Posterior cingulate gyrus (tissue), 11 donors: ENCODE results near the gene TMEM156.

ENCODE experiments used
- DNase-seq, 10 donors: peaks; one replicate each; pipeline versions ENCODE4 v3.0.0 to v3.0.0-alpha.2; 2020 to 2021; ENCODE audit warnings: mixed read lengths in 3 of 10
- intact Hi-C: fragments of 100-400 bp; cut with DNase I; formaldehyde crosslinking; loops from one replicate; pipeline ENCODE4 v1.15.1; 2023

Gene TMEM156

DNA sequence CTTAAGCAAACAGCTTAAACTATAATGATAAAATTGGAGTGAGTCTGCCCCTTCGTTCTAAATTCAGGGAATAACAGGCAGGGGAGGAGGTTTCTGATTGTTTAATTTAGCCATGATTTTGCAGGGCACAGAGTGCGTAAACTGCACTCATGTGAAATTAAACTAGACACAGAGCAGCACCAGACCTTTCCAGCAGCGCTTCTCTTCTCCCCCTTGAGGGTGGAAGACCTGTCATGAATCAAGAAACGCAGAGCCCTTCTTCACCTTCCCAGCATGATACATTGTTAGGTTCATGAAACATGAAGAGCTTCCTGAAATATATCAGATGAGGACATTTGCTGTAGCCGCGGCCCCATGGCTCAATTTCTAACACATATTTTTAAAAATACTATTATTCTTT is 101.5 kb downstream of the TMEM156 start:
- intact Hi-C loops = no loop called here
- no peak for DNase-seq

DNA sequence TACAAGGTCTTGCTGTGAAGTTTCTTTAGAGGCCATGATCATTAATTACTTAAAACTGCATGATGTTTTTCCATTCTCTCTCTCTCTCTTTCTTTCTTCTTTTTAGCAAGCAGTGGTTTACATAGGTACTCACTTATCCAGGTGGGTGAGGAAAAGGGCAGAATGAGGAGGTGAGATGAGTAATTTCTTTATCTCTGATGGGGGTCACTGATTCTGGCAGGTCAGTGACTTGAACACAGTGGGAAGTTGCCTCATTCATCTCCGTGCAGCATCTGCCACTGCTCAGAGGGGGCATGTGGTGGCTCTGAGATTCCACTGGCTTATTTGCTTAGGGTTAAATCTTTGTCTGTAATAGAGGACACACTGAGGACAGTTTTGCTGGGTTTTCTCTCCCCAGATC is 102.0 kb downstream of the TMEM156 start:
- intact Hi-C loops = no loop called here
- DNase-seq = no peak

- DNase-seq = peak in 3 of 10 donors; percentile 28 to 86 (median 70)
- intact Hi-C loops = loop anchor here (10.0 kb wide), 1 partner anchor 116 kb away; no protein-coding TSS in a partner anchor
These were observed 103.2 kb downstream of the TMEM156 start for GRCh38 chr4:38928974-38929373.

DNA sequence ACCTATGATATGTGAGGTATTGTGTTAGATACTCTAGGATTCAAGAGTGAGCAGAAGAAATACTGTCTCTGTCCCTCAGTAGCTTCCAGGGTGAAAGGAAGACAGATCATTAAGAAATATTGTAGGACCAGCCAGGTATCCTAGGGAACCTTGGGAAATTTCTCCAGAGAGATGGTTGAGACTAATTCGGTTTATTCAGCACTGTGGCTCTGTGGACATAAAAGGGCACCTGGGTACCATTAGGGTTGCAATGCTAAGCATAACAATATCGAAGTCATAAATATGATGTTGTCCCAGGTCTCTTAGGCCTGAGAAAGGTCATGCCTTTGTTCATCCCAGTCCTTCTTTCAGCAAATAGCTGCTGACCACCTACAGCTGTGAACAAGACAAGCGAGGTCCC is 103.6 kb downstream of the TMEM156 start:
- DNase-seq = no peak
- intact Hi-C loops = loop anchor here (10.0 kb wide), 1 partner anchor 116 kb away; no protein-coding TSS in a partner anchor

GRCh38 chr4:38926896-38927295 is 105.3 kb downstream of the TMEM156 start:
- DNase-seq = no peak
- intact Hi-C loops = loop anchor here (10.0 kb wide), 1 partner anchor 118 kb away; no protein-coding TSS in a partner anchor

DNA sequence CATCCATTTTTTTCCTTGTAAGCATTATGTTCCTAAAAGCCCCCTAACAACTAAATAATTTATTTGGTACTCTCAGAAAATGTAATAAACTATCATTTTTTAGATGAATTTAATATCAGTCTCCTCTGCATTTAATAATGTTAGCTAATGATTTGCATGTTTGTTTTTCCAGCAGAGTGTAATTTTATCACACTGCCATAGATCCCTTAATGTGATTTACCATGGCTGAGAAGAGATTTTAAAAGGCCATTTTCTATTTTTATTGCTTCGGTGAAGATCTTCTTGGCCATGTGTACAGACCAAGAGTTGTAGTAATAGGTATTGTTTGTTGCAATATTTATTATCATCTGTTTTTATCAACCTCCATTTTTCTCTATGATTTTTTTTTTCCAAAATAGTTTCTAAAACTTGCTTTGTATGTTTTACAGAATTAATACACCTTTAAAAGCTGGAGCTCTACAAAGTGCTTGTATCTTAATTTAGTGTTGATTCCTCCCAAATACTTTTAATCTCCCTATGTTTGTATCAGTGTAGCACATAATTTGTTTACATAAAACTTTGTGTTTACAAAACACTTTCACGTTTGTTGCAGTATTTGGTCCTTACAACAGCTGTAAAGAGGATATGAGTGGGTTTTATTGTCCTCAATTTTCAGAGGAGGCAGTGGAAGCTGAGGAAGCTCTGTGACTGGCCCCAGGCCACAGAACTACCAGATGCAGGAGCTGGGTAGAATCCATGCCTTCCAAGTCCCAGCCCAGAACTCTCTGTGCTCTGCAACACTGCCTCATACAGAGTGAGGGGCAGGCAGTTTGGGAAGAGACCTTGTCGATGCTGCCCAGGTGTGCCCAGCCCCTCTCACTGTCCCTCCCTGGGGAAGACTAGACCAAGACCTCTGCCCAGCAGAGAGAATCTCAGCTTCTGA is 106.5 kb downstream of the TMEM156 start:
- intact Hi-C loops = loop anchor here (10.0 kb wide), 1 partner anchor 119 kb away; no protein-coding TSS in a partner anchor
- peak in 8 of 10 donors; percentile 16 to 94 (median 56) for DNase-seq

GRCh38 chr4:38924353-38924752 is 107.9 kb downstream of the TMEM156 start:
- DNase-seq = no peak
- intact Hi-C loops = loop anchor here (10.0 kb wide), 1 partner anchor 120 kb away; no protein-coding TSS in a partner anchor

DNA sequence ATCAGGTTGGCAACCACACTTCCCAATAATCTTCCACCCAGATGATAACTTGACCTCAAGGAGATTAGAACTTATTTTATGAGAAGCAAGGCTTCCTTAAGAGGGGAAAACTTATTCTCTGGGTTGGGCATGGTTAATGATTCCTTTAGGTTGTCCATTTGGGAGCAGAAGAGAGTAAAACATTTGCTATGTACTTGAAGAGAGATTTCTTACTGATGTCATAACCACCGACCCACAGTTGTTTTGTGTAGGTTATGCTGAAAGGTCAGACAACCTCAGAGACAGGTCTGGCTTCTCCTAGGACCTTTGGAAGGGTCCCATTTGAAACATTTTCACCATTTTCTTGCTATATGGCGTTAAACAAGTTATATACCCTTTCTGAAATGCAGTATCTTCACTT is 108.5 kb downstream of the TMEM156 start:
- DNase-seq = no peak
- intact Hi-C loops = loop anchor here (10.0 kb wide), 1 partner anchor 121 kb away; no protein-coding TSS in a partner anchor

DNA sequence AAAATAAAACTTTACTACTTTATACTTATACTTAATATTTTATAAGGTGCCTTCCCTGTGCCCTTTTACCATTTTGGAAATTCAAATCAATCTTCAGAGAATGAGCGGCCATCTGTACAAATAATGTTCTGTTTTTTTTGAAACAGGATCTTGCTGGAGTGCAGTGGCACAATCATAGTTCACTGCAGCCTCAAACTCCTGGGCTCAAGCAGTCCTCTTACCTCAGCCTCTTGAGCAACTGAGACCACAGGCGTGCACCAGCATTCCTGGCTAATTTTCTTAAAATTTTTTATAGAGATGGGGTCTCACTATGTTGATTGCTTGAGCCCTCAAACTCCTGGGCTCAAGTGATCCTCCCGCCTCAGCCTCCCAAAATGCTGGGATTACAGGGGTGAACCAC is 111.1 kb downstream of the TMEM156 start:
- intact Hi-C loops = loop anchor here (10.0 kb wide), 1 partner anchor 124 kb away; no protein-coding TSS in a partner anchor
- DNase-seq = no peak

DNA sequence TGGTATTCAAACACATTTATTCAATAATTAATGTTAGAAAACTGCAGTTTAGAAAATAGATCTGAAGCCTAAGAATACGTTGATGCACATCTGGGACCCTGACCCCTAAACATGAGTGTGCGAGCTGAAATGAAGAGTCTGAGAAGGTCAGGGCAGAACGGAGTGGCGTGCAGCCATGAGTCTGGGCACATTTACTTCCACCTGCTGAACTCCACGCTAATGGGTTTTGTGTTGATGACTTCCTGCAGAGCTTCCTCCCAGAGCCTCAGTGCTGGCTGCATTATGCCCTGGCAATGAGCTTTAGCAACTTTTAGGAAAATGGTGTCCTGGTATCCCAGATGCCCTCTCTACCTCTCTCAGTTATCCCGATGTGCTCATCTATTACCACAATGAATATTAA is 111.5 kb downstream of the TMEM156 start:
- intact Hi-C loops = loop anchor here (10.0 kb wide), 1 partner anchor 124 kb away; no protein-coding TSS in a partner anchor
- no peak for DNase-seq

DNA sequence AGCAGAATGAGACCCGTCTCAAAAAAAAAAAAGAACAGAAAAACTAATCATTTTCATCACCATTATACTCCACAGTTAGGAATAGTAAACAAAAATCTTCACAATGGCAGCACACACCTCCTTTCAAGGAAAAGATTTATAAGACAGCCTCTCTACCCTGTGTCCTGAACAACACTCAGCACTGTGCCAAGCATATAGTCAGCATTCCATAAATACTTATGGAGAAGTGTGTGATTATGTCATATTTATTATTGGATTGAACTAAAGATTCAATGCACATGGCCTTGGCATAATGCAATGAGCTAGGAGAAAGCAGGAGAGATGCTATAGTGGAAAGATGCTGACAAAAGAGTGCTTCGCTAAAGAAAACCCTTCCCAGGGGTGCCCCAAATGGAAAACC is 112.0 kb downstream of the TMEM156 start:
- DNase-seq = no peak
- intact Hi-C loops = loop anchor here (10.0 kb wide), 1 partner anchor 125 kb away; no protein-coding TSS in a partner anchor

DNA sequence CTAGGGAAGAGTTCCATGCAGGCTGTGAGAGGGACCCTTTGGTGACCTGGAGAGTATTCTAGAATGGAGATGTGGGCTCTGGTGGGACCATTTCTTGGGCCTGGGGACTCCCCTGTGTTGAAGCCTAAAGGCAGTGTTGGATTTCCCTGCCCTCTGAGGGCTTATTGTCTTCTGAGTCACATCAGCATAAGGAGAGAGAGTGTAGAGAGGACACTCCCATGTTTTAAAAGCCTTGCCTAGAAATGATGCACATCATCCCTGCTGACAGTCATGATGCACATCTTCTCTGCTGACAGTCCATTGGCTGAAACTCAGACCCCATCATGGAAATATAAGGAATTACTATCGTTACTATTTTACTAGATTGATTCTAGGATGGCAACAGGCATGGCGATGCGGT is 112.7 kb downstream of the TMEM156 start:
- no peak for DNase-seq
- intact Hi-C loops = no loop called here

GRCh38 chr4:38917481-38918025 is 114.7 kb downstream of the TMEM156 start:
- intact Hi-C loops = no loop called here

More at GRCh38 chr4:38917481-38918025, 114.7 kb downstream of the TMEM156 start:
- no peak for DNase-seq
